H1 (cell line): ENCODE measurements around the gene RASGRP1. TPM values are rescaled to one million over a fixed set of nuclear protein-coding genes. Genes with fewer than 3 reads are reported as not detected.

Source experiments
- CTCF ChIA-PET: fragments of 300-600 bp; sonication (Branson Sonifier 250); formaldehyde crosslinking; loops from one replicate; lab custom pipeline; 2021; ENCODE audit not compliant: partially characterized antibody; lab: Charles Lee
- POLR2A ChIA-PET: fragments of 300-600 bp; sonication (Branson Sonifier 250); formaldehyde crosslinking; loops from one replicate; lab custom pipeline; 2021; ENCODE audit warnings: inconsistent platforms; ENCODE audit not compliant: partially characterized antibody; lab: Charles Lee
- DNase-seq, 2 experiments: peaks; one replicate each; pipeline versions ENCODE4 v3.0.0 to v3.0.0-alpha.2; 2010 to 2022; ENCODE audit warnings: low spot score in 2 of 2, low read depth in 1 of 2, mixed read lengths in 1 of 2
- FAIRE-seq: peaks from 2 replicates; lab custom pipeline; 2011; peaks lifted over from hg19 to GRCh38; lab: Jason Lieb, UNC
- H2AFZ ChIP-seq: 2 replicates; pipeline ENCODE4 v1.8.1; 2012; ENCODE audit warnings: low read length, inconsistent platforms
- H2AK5ac ChIP-seq: 2 replicates; pipeline ENCODE4 v1.6.1; 2013; ENCODE audit warnings: low read depth, low read length
- H2BK120ac ChIP-seq: replicated peaks from 2 replicates; pipeline ENCODE3; 2013; ENCODE audit warnings: low read depth, low read length, inconsistent platforms
- H2BK12ac ChIP-seq: 2 replicates; pipeline ENCODE4 v1.6.1; 2013; ENCODE audit warnings: low read depth, low read length
- H2BK15ac ChIP-seq: 2 replicates; pipeline ENCODE4 v1.6.1; 2013; ENCODE audit warnings: low read length
- H2BK20ac ChIP-seq: 2 replicates; pipeline ENCODE4 v1.6.1; 2013; ENCODE audit warnings: low read length
- H2BK5ac ChIP-seq: 2 replicates; pipeline ENCODE4 v1.6.1; 2013; ENCODE audit warnings: low read depth, low read length
- H3K14ac ChIP-seq: 2 replicates; pipeline ENCODE4 v1.6.1; 2013; ENCODE audit warnings: inconsistent platforms; ENCODE audit not compliant: insufficient read length
- H3K18ac ChIP-seq: 2 replicates; pipeline ENCODE4 v1.6.1; 2013; ENCODE audit warnings: low read length; ENCODE audit errors: extremely low read depth
- H3K23ac ChIP-seq: 2 replicates; pipeline ENCODE4 v1.6.1; 2013; ENCODE audit warnings: inconsistent platforms; ENCODE audit not compliant: insufficient read length
- H3K23me2 ChIP-seq: 2 replicates; pipeline ENCODE4 v1.6.1; 2013; ENCODE audit warnings: low read depth, low read length
- H3K27ac ChIP-seq: 2 replicates; pipeline ENCODE4 v1.6.1; 2011; ENCODE audit warnings: low read depth, low read length, inconsistent platforms
- H3K27me3 ChIP-seq, 4 experiments: replicated peaks in 1 of 4; 1 replicate in 1 of 4; 2 replicates in 3 of 4; pipeline versions ENCODE4 v1.6.1 to v1.8.1; 2011 to 2013; ENCODE audit warnings: low read length in 3 of 4, mild to moderate bottlenecking in 3 of 4, inconsistent platforms in 2 of 4, mixed read lengths in 2 of 4, moderate library complexity in 1 of 4; ENCODE audit not compliant: control insufficient read depth in 3 of 4, insufficient read depth in 3 of 4; ENCODE audit errors: extremely low read depth in 1 of 4
- H3K36me3 ChIP-seq, 4 experiments: 2 replicates each; pipeline versions ENCODE4 v1.6.1 to v1.8.1; 2011 to 2013; ENCODE audit warnings: mild to moderate bottlenecking in 4 of 4, low read length in 3 of 4, moderate library complexity in 2 of 4, control low read depth in 1 of 4, inconsistent platforms in 1 of 4; ENCODE audit not compliant: insufficient read depth in 4 of 4, control insufficient read depth in 2 of 4
- H3K4ac ChIP-seq: replicated peaks from 2 replicates; pipeline ENCODE3; 2013; ENCODE audit warnings: low read length, low read depth, mixed read lengths, inconsistent platforms; ENCODE audit not compliant: insufficient read length
- H3K4me1 ChIP-seq, 4 experiments: replicated peaks in 1 of 4; 1 replicate in 1 of 4; 2 replicates in 3 of 4; pipeline versions ENCODE4 v1.6.1 to v1.8.1; 2011 to 2013; ENCODE audit warnings: low read length in 3 of 4, inconsistent platforms in 2 of 4, mixed read lengths in 1 of 4; ENCODE audit not compliant: insufficient read depth in 4 of 4, control insufficient read depth in 3 of 4
- H3K4me2 ChIP-seq, 2 experiments: 2 replicates each; pipeline versions ENCODE4 v1.6.1 to v1.8.1; 2011 to 2013; ENCODE audit warnings: low read depth in 2 of 2, low read length in 2 of 2, control low read depth in 1 of 2, inconsistent platforms in 1 of 2, mild to moderate bottlenecking in 1 of 2; ENCODE audit not compliant: insufficient read depth in 1 of 2
- H3K4me3 ChIP-seq, 4 experiments: fragments of 200-600, 300-600 bp in 1 of 4; sonication (generic), shearing (Covaris generic), sonication (Bioruptor Twin) in 1 of 4; 2 replicates each; pipeline versions ENCODE4 v1.5.1 to v1.8.1; 2011 to 2016; ENCODE audit warnings: low read length in 4 of 4, low read depth in 3 of 4, control low read depth in 2 of 4, inconsistent platforms in 2 of 4, mild to moderate bottlenecking in 2 of 4, mixed read lengths in 1 of 4, moderate library complexity in 1 of 4; ENCODE audit not compliant: insufficient read depth in 2 of 4; ENCODE audit errors: extremely low read depth in 1 of 4
- H3K56ac ChIP-seq: replicated peaks from 2 replicates; pipeline ENCODE3; 2013; ENCODE audit warnings: low read depth, mild to moderate bottlenecking, mixed read lengths, low read length, inconsistent platforms; ENCODE audit not compliant: insufficient read length
- H3K79me1 ChIP-seq: 2 replicates; pipeline ENCODE4 v1.6.1; 2013; ENCODE audit warnings: low read depth, low read length, control low read depth
- H3K79me2 ChIP-seq, 2 experiments: 2 replicates each; pipeline versions ENCODE4 v1.6.1 to v1.8.1; 2012 to 2013; ENCODE audit warnings: low read length in 2 of 2, mild to moderate bottlenecking in 2 of 2, inconsistent platforms in 1 of 2; ENCODE audit not compliant: insufficient read depth in 2 of 2, control insufficient read depth in 1 of 2
- H3K9ac ChIP-seq, 4 experiments: replicated peaks in 1 of 4; 1 replicate in 1 of 4; 2 replicates in 3 of 4; pipeline versions ENCODE4 v1.6.1 to v1.8.1; 2011 to 2013; ENCODE audit warnings: low read depth in 3 of 4, low read length in 3 of 4, control low read depth in 2 of 4, mild to moderate bottlenecking in 2 of 4, moderate library complexity in 2 of 4, inconsistent platforms in 1 of 4; ENCODE audit errors: extremely low read depth in 1 of 4
- H3K9me3 ChIP-seq, 2 experiments: 2 replicates each; pipeline versions ENCODE4 v1.6.1 to v1.8.1; 2012 to 2013; ENCODE audit warnings: mild to moderate bottlenecking in 2 of 2, moderate library complexity in 2 of 2, control low read depth in 1 of 2, inconsistent platforms in 1 of 2, low read depth in 1 of 2, low read length in 1 of 2, mixed read lengths in 1 of 2; ENCODE audit not compliant: insufficient read depth in 2 of 2
- H4K20me1 ChIP-seq, 2 experiments: replicated peaks in 1 of 2; 2 replicates each; pipeline versions ENCODE3 to v1.8.1; 2011 to 2013; ENCODE audit warnings: inconsistent platforms in 2 of 2, low read length in 2 of 2, mild to moderate bottlenecking in 1 of 2; ENCODE audit not compliant: insufficient read depth in 2 of 2, control insufficient read depth in 1 of 2
- H4K5ac ChIP-seq: 2 replicates; pipeline ENCODE4 v1.6.1; 2013; ENCODE audit warnings: low read length, low read depth, mixed read lengths, inconsistent platforms; ENCODE audit not compliant: insufficient read length
- H4K8ac ChIP-seq: 2 replicates; pipeline ENCODE4 v1.8.0; 2013; ENCODE audit warnings: mild to moderate bottlenecking, moderate library complexity, low read length, inconsistent platforms; ENCODE audit not compliant: insufficient read depth; ENCODE audit errors: extremely low read depth
- H4K91ac ChIP-seq: replicated peaks from 2 replicates; pipeline ENCODE3; 2013; ENCODE audit warnings: low read length, mixed read lengths, inconsistent platforms; ENCODE audit not compliant: insufficient read length
- BACH1 ChIP-seq: IDR thresholded peaks from 2 replicates; pipeline ENCODE4 v1.6.1; 2012; ENCODE audit warnings: low read length, improper control_type of control experiment
- EP300 ChIP-seq, 2 experiments: IDR thresholded peaks; 1 replicate in 1 of 2; 2 replicates in 1 of 2; pipeline ENCODE4 v1.6.1; 2011 to 2012; ENCODE audit warnings: low read depth in 2 of 2, low read length in 2 of 2, mild to moderate bottlenecking in 2 of 2, borderline replicate concordance in 1 of 2, inconsistent platforms in 1 of 2, moderate library complexity in 1 of 2
- GABPA ChIP-seq: IDR thresholded peaks from 2 replicates; pipeline ENCODE4 v1.6.1; 2011; ENCODE audit warnings: mild to moderate bottlenecking, low read length, moderate library complexity, borderline replicate concordance; ENCODE audit not compliant: insufficient read depth
- KDM4A ChIP-seq: IDR thresholded peaks from one replicate; pipeline ENCODE4 v1.7.1; 2012; ENCODE audit warnings: low read depth, mild to moderate bottlenecking, moderate library complexity, low read length, inconsistent platforms; ENCODE audit not compliant: severe bottlenecking
- KDM5A ChIP-seq: fragments of 200-600 bp; IDR thresholded peaks from 2 replicates; pipeline ENCODE4 v1.7.1; 2012; ENCODE audit warnings: mild to moderate bottlenecking, low read length, inconsistent platforms, mixed read lengths
- PHF8 ChIP-seq: fragments of 200-600 bp; sonication (generic); conservative IDR thresholded peaks from 2 replicates; pipeline ENCODE4 v1.7.1; 2012; ENCODE audit warnings: low read depth, mild to moderate bottlenecking, inconsistent platforms, low read length, moderate library complexity
- POLR2A ChIP-seq, 2 experiments: IDR thresholded peaks; 1 replicate in 1 of 2; 2 replicates in 1 of 2; pipeline ENCODE4 v1.6.1; 2011; ENCODE audit warnings: low read depth in 2 of 2, low read length in 2 of 2, mild to moderate bottlenecking in 2 of 2; ENCODE audit errors: control extremely low read depth in 1 of 2
- RXRA ChIP-seq: IDR thresholded peaks from 2 replicates; pipeline ENCODE4 v1.6.1; 2011; ENCODE audit warnings: low read depth, mild to moderate bottlenecking, low read length, moderate library complexity; ENCODE audit not compliant: insufficient read depth
- SP1 ChIP-seq: IDR thresholded peaks from 2 replicates; pipeline ENCODE4 v1.6.1; 2011; ENCODE audit warnings: low read depth, low read length
- TEAD4 ChIP-seq: IDR thresholded peaks from 2 replicates; pipeline ENCODE4 v1.6.1; 2012; ENCODE audit warnings: low read depth, low read length, inconsistent platforms, mixed read lengths
- ZNF274 ChIP-seq: IDR thresholded peaks from 2 replicates; pipeline ENCODE4 v1.7.0; 2012; ENCODE audit warnings: low read length, borderline replicate concordance; ENCODE audit errors: extremely low read depth
- WGBS, 2 experiments: shearing (Covaris generic) in 1 of 2; methylation state at CpG; one replicate each; pipeline versions ENCODE4 v1.1.6 to v1.1.7; 2013 to 2015; ENCODE audit warnings: low lambda C conversion rate in 2 of 2, mixed read lengths in 2 of 2, inconsistent platforms in 1 of 2, low coverage in 1 of 2, missing lambda C conversion rate in 1 of 2; ENCODE audit not compliant: insufficient replicate concordance in 2 of 2, insufficient coverage in 1 of 2, insufficient read length in 1 of 2; ENCODE audit errors: extremely low coverage in 1 of 2, missing lambda C conversion rate in 1 of 2; 5-methylcytosine and 5-hydroxymethylcytosine counted together
- polyA plus RNA-seq, 7 experiments: library from polyadenylated mRNA; depleted of rRNA in 3 of 7; stranded (reverse) in 5 of 7; unstranded in 2 of 7; fragments of >200 nt in 5 of 7; fragments of 200-250 nt in 2 of 7; gene quantifications; 1 replicate in 5 of 7; 2 replicates in 1 of 7; 4 replicates in 1 of 7; pipeline versions ENCODE4 v1.2.1 to v1.2.3, GENCODE V29; 2011 to 2013; ENCODE audit warnings: missing spikeins in 2 of 7, mixed read lengths in 2 of 7
- total RNA-seq: library from RNA; stranded (reverse); fragmentation: NEBNext Ultra II Directional; extraction: Animal tissue kit (Norgen Biotek cat#: 25700); gene quantifications from 2 replicates; pipeline ENCODE4 v1.2.1, GENCODE V29; 2021
- TF ChIP-seq, protein P1 (sequence below), 3 experiments: IDR thresholded peaks; 1 replicate in 2 of 3; 2 replicates in 1 of 3; pipeline versions ENCODE4 v1.5.1 to v1.6.1; 2011; ENCODE audit warnings: low read length in 3 of 3, mild to moderate bottlenecking in 3 of 3, inconsistent platforms in 2 of 3, low read depth in 1 of 3, moderate library complexity in 1 of 3; ENCODE audit not compliant: insufficient read depth in 1 of 3; ENCODE audit errors: control extremely low read depth in 1 of 3

The RASGRP1 gene
- total and polyA plus RNA-seq, 2 of the 8 experiments (the other 6 are each of a cell fraction or from before 2014, with no cell fraction given), result 1.1 to 2.1 TPM

DNA sequence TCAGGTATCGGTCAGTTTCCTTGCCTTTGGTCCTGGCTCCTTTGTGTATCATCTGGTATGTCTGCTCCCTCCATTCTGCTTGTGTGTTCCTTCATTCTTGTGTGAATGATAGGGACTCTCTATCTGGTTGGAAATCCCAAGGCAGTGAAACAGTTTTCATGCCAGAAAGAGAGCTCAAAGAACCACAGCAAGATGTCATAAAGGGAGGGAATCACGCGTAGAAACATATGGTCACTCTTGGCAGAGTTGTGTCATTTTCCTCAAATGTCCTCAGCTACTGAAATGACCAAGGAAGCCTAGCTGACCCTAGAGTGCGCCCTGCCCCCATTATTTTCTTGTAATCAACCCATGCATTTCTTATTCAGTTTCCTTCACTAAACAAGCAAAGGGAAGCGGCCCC lies 48.0 kb downstream of the RASGRP1 start:
- WGBS, 2 experiments, result 81% methylated on average over 5 of the region's 5 CpGs; no CpG with 5 or more reads in 1 of the 2 experiments
- CTCF ChIA-PET, result interaction anchor here (0.6 to 2.4 kb wide), 8 partner anchors 11 to 386 kb away, joined by 3 to 8 read pairs (median 4); no protein-coding TSS in a partner anchor
- no peak for FAIRE-seq
- TF ChIP-seq BACH1, result no peak
- TF ChIP-seq, protein P1, sequence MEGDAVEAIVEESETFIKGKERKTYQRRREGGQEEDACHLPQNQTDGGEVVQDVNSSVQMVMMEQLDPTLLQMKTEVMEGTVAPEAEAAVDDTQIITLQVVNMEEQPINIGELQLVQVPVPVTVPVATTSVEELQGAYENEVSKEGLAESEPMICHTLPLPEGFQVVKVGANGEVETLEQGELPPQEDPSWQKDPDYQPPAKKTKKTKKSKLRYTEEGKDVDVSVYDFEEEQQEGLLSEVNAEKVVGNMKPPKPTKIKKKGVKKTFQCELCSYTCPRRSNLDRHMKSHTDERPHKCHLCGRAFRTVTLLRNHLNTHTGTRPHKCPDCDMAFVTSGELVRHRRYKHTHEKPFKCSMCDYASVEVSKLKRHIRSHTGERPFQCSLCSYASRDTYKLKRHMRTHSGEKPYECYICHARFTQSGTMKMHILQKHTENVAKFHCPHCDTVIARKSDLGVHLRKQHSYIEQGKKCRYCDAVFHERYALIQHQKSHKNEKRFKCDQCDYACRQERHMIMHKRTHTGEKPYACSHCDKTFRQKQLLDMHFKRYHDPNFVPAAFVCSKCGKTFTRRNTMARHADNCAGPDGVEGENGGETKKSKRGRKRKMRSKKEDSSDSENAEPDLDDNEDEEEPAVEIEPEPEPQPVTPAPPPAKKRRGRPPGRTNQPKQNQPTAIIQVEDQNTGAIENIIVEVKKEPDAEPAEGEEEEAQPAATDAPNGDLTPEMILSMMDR (IDR thresholded peaks at IDR 0.05; ENCODE audit: control extremely low read depth in 1 of 3, insufficient read depth in 1 of 3, low read depth in 1 of 3, low read length in 3 of 3), result no peak
- no peak for TF ChIP-seq EP300 (IDR thresholded peaks at IDR 0.05; ENCODE audit: borderline replicate concordance in 1 of 2, low read depth in 2 of 2, low read length in 2 of 2)
- no peak for TF ChIP-seq GABPA
- TF ChIP-seq TEAD4, result no peak
- TF ChIP-seq RXRA, result no peak
- no peak for TF ChIP-seq SP1
- TF ChIP-seq KDM5A, result no peak
- no peak for TF ChIP-seq ZNF274
- no peak for TF ChIP-seq KDM4A
- no peak for TF ChIP-seq PHF8
- no peak for TF ChIP-seq POLR2A (IDR thresholded peaks at IDR 0.05; ENCODE audit: control extremely low read depth in 1 of 2, low read depth in 2 of 2, low read length in 2 of 2)

More for the DNA sequence above, 48.0 kb downstream of the RASGRP1 start:
- no peak overlapping the region for H3K4me3 ChIP-seq
- H3K79me1 ChIP-seq, result no peaks in the 10 kb centered on the region
- no peak overlapping the region for H3K27ac ChIP-seq
- H3K14ac ChIP-seq, result no peak overlapping the region
- no peak overlapping the region for H3K4me2 ChIP-seq
- peaks cover 0 to 16% (median 8%) of the 10 kb centered on the region in 4 experiments; a peak in 6 of 7 replicates for H3K4me1 ChIP-seq
- H4K91ac ChIP-seq, result no peak overlapping the region
- H2BK12ac ChIP-seq, result no peak overlapping the region
- no peak overlapping the region for H4K5ac ChIP-seq
- H2BK15ac ChIP-seq, result no peak overlapping the region
- POLR2A ChIA-PET, result interaction anchor here (1.4 to 1.8 kb wide), 3 partner anchors 9 to 62 kb away, joined by 3 to 6 read pairs (median 5); no protein-coding TSS in a partner anchor
- no peak overlapping the region for H3K18ac ChIP-seq
- no peak overlapping the region for H2BK20ac ChIP-seq
- H2BK120ac ChIP-seq, result no peak overlapping the region
- H3K9ac ChIP-seq, result no peak overlapping the region
- no peak overlapping the region for H2BK5ac ChIP-seq
- H3K27me3 ChIP-seq, result no peaks in the 10 kb centered on the region
- no peak overlapping the region for H3K4ac ChIP-seq
- no peak overlapping the region for H3K23ac ChIP-seq
- H4K20me1 ChIP-seq, result no peaks in the 10 kb centered on the region
- H3K23me2 ChIP-seq, result peaks cover 1% of the 10 kb centered on the region; the same call in 1 of the 2 replicates
- no peak for DNase-seq
- H2AFZ ChIP-seq, result no peak overlapping the region
- no peaks in the 10 kb centered on the region for H3K36me3 ChIP-seq
- H3K56ac ChIP-seq, result no peak overlapping the region
- H4K8ac ChIP-seq, result no peak overlapping the region
- no peaks in the 10 kb centered on the region for H3K9me3 ChIP-seq
- no peak overlapping the region for H2AK5ac ChIP-seq
- H3K79me2 ChIP-seq, result no peaks in the 10 kb centered on the region
